HepG2 (cell line): Measurements from ENCODE around the gene IL4I1. TPM values are rescaled to one million over a fixed set of nuclear protein-coding genes. Genes with fewer than 3 reads are reported as not detected.

Experiments
- AGO1 ChIP-seq: fragments of 200-400 bp; formaldehyde crosslinking; IDR thresholded peaks from 2 replicates; pipeline ENCODE4 v1.6.1; 2017; ENCODE audit warnings: mild to moderate bottlenecking, low read depth, low read length, moderate library complexity; ENCODE audit not compliant: poor library complexity, severe bottlenecking
- ATAD3A ChIP-seq: sonication (generic); formaldehyde crosslinking; IDR thresholded peaks from 2 replicates; pipeline ENCODE4 v1.4.0; 2020; ENCODE audit warnings: missing genetic modification reagents
- CBX2 ChIP-seq, 2 experiments: fragments of 200-600 bp in 1 of 2; sonication (generic); formaldehyde crosslinking in 1 of 2; IDR thresholded peaks; 2 replicates each; pipeline versions ENCODE4 v1.7.0 to v1.8.1; 2018 to 2022; ENCODE audit warnings: low read depth in 2 of 2, low read length in 1 of 2, mild to moderate bottlenecking in 1 of 2, missing genetic modification reagents in 1 of 2
- HMGXB4 ChIP-seq, 2 experiments: sonication (generic) in 1 of 2; formaldehyde crosslinking in 1 of 2; IDR thresholded peaks; 2 replicates each; pipeline versions ENCODE4 v1.4.0 to v1.6.1; 2018 to 2020; ENCODE audit warnings: missing genetic modification reagents in 2 of 2, borderline replicate concordance in 1 of 2, low read depth in 1 of 2, mild to moderate bottlenecking in 1 of 2, missing biosample characterization in 1 of 2
- PATZ1 ChIP-seq: sonication (generic); formaldehyde crosslinking; IDR thresholded peaks from 2 replicates; pipeline ENCODE4 v1.4.0; 2020; ENCODE audit warnings: missing genetic modification reagents
- PHF8 ChIP-seq: sonication (generic); formaldehyde crosslinking; IDR thresholded peaks from 2 replicates; pipeline ENCODE4 v1.5.0; 2020; ENCODE audit warnings: missing genetic modification reagents
- ZBTB20 ChIP-seq: sonication (generic); formaldehyde crosslinking; IDR thresholded peaks from 2 replicates; pipeline ENCODE4 v1.8.1; 2023; ENCODE audit warnings: missing genetic modification reagents, low read depth, mild to moderate bottlenecking, borderline replicate concordance
- ZBTB7A ChIP-seq: sonication (generic); formaldehyde crosslinking; IDR thresholded peaks from 2 replicates; pipeline ENCODE4 v1.8.0; 2022; ENCODE audit warnings: mild to moderate bottlenecking, missing genetic modification reagents
- ZBTB8A ChIP-seq: sonication (generic); formaldehyde crosslinking; IDR thresholded peaks from 2 replicates; pipeline ENCODE4 v1.4.0; 2020; ENCODE audit warnings: mild to moderate bottlenecking, low read depth, missing genetic modification reagents, borderline replicate concordance
- ZNF337 ChIP-seq: sonication (generic); formaldehyde crosslinking; IDR thresholded peaks from 2 replicates; pipeline ENCODE4 v1.5.1; 2020; ENCODE audit warnings: missing genetic modification reagents, low read depth, mild to moderate bottlenecking, borderline replicate concordance
- ZNF777 ChIP-seq: sonication (generic); formaldehyde crosslinking; IDR thresholded peaks from 2 replicates; pipeline ENCODE4 v1.4.0; 2020; ENCODE audit warnings: missing genetic modification reagents
- polyA plus RNA-seq, 8 experiments: library from polyadenylated mRNA; depleted of rRNA in 3 of 8; stranded (reverse) in 7 of 8; unstranded in 1 of 8; fragments of >200 nt; fragmentation: Illumina TruSeq in 4 of 8; extraction: Trizol in 4 of 8; gene quantifications; 2 replicates each; pipeline versions ENCODE4 v1.2.1 to v1.2.3, GENCODE V29; 2011 to 2016; ENCODE audit warnings: low read depth in 4 of 8, missing spikeins in 1 of 8, mixed read lengths in 1 of 8; ENCODE audit not compliant: insufficient read depth in 1 of 8
- total RNA-seq, 5 experiments: library from RNA; depleted of rRNA; stranded (reverse); fragments of >200 nt; fragmentation: Illumina TruSeq; extraction: Trizol; gene quantifications; 2 replicates each; pipeline ENCODE4 v1.2.3, GENCODE V29; 2016; ENCODE audit warnings: low read depth in 1 of 5
- TF ChIP-seq, protein P1 (sequence below): IDR thresholded peaks from 2 replicates; pipeline ENCODE4 v1.6.1; 2016; ENCODE audit warnings: missing genetic modification reagents, missing compliant biosample characterization
- TF ChIP-seq, protein P2 (sequence below): sonication (generic); formaldehyde crosslinking; IDR thresholded peaks from 2 replicates; pipeline ENCODE4 v1.4.0; 2020; ENCODE audit warnings: mild to moderate bottlenecking, missing genetic modification reagents
- TF ChIP-seq, protein P3 (sequence below): IDR thresholded peaks from 2 replicates; pipeline ENCODE4 v1.6.1; 2016; ENCODE audit warnings: missing biosample characterization, missing genetic modification reagents, low read depth
- TF ChIP-seq, protein P4 (sequence below): IDR thresholded peaks from 2 replicates; pipeline ENCODE4 v1.4.0; 2020; ENCODE audit warnings: mild to moderate bottlenecking, missing genetic modification reagents

Gene IL4I1
- total and polyA plus RNA-seq, 2 of the 13 experiments (the other 11 are each of a cell fraction or from before 2014, with no cell fraction given): not detected

DNA sequence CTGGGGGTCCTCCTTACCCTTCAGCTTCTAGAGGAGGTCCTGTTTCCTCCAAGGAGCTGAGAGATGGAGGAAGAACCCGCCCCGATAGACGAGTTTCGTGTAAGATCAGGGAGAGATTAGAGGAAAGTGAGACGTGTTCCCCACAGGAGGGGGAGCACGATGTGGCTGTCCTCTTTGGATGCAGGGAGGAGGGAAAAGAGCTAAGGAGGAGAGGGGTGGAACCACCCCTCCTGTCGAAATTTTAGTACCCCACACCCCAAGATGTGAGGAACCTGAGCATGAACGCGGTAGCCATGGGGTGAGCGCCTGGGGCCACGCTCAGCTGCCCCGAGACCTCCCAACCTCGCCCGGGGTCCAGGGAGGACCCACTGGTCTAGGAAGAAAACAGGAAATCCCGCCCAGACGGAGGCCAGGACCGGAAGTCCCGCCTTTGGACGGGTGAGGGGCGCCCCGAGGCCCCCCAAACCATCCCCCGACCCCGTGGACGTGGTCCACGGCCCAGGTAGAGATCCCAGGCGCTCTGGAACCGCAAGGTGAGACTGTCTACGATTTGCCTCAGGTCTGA lies 20.7 kb downstream of the IL4I1 start (continued):
- TF ChIP-seq HMGXB4 (CRISPR knock-in tag; IDR thresholded peaks at IDR 0.05; ENCODE audit: borderline replicate concordance in 1 of 2, low read depth in 1 of 2) (0 out of 4 replicates have a peak, but pooled peaks of 1 of the 2 experiments have one; percentile 8), CBX2 (IDR thresholded peaks at IDR 0.05; ENCODE audit: low read depth, low read length) (no peak), CBX2 (CRISPR knock-in tag; IDR thresholded peaks at IDR 0.05; ENCODE audit: low read depth) (no peak), PHF8 (peak; percentile 21), ZNF777 (CRISPR knock-in tag) (peak; percentile 32), ZBTB7A (CRISPR knock-in tag) (peak; percentile 62; the same call in 1 of the 2 replicates), ATAD3A (CRISPR knock-in tag) (no peak), ZNF337 (CRISPR knock-in tag) (no peak), PATZ1 (CRISPR knock-in tag) (peak; percentile 79), ZBTB20 (CRISPR knock-in tag) (no peak), AGO1 (peak; percentile 58), ZBTB8A (CRISPR knock-in tag) (peak; percentile 96; the same call in 1 of the 2 replicates)
- TF ChIP-seq, protein P1, sequence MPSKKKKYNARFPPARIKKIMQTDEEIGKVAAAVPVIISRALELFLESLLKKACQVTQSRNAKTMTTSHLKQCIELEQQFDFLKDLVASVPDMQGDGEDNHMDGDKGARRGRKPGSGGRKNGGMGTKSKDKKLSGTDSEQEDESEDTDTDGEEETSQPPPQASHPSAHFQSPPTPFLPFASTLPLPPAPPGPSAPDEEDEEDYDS (CRISPR knock-in tag): no peak
- TF ChIP-seq, protein P2, sequence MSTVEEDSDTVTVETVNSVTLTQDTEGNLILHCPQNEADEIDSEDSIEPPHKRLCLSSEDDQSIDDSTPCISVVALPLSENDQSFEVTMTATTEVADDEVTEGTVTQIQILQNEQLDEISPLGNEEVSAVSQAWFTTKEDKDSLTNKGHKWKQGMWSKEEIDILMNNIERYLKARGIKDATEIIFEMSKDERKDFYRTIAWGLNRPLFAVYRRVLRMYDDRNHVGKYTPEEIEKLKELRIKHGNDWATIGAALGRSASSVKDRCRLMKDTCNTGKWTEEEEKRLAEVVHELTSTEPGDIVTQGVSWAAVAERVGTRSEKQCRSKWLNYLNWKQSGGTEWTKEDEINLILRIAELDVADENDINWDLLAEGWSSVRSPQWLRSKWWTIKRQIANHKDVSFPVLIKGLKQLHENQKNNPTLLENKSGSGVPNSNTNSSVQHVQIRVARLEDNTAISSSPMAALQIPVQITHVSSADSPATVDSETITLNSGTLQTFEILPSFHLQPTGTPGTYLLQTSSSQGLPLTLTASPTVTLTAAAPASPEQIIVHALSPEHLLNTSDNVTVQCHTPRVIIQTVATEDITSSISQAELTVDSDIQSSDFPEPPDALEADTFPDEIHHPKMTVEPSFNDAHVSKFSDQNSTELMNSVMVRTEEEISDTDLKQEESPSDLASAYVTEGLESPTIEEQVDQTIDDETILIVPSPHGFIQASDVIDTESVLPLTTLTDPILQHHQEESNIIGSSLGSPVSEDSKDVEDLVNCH (CRISPR knock-in tag): no peak
- TF ChIP-seq, protein P3, sequence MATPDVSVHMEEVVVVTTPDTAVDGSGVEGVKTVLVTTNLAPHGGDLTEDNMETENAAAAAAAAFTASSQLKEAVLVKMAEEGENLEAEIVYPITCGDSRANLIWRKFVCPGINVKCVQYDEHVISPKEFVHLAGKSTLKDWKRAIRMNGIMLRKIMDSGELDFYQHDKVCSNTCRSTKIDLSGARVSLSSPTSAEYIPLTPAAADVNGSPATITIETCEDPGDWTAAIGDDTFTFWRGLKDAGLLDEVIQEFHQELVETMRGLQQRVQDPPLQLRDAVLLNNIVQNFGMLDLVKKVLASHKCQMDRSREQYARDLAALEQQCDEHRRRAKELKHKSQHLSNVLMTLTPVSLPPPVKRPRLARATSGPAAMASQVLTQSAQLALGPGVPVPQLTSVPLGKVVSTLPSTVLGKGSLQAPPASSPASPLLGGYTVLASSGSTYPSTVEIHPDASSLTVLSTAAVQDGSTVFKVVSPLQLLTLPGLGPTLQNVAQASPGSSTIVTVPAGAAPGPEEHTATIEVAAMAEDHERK (CRISPR knock-in tag): no peak
- TF ChIP-seq, protein P4, sequence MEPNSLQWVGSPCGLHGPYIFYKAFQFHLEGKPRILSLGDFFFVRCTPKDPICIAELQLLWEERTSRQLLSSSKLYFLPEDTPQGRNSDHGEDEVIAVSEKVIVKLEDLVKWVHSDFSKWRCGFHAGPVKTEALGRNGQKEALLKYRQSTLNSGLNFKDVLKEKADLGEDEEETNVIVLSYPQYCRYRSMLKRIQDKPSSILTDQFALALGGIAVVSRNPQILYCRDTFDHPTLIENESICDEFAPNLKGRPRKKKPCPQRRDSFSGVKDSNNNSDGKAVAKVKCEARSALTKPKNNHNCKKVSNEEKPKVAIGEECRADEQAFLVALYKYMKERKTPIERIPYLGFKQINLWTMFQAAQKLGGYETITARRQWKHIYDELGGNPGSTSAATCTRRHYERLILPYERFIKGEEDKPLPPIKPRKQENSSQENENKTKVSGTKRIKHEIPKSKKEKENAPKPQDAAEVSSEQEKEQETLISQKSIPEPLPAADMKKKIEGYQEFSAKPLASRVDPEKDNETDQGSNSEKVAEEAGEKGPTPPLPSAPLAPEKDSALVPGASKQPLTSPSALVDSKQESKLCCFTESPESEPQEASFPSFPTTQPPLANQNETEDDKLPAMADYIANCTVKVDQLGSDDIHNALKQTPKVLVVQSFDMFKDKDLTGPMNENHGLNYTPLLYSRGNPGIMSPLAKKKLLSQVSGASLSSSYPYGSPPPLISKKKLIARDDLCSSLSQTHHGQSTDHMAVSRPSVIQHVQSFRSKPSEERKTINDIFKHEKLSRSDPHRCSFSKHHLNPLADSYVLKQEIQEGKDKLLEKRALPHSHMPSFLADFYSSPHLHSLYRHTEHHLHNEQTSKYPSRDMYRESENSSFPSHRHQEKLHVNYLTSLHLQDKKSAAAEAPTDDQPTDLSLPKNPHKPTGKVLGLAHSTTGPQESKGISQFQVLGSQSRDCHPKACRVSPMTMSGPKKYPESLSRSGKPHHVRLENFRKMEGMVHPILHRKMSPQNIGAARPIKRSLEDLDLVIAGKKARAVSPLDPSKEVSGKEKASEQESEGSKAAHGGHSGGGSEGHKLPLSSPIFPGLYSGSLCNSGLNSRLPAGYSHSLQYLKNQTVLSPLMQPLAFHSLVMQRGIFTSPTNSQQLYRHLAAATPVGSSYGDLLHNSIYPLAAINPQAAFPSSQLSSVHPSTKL: peak; percentile 1; the same call in 1 of the 2 replicates
